ENCODE measurements around the gene TGM2. TPM values are rescaled to one million over a fixed set of nuclear protein-coding genes. Genes with fewer than 3 reads are reported as not detected.

TGM2 gene
- total RNA-seq, 4 donors from 2014 or later: 72.0 to 200 (median 73.4) TPM

DNA sequence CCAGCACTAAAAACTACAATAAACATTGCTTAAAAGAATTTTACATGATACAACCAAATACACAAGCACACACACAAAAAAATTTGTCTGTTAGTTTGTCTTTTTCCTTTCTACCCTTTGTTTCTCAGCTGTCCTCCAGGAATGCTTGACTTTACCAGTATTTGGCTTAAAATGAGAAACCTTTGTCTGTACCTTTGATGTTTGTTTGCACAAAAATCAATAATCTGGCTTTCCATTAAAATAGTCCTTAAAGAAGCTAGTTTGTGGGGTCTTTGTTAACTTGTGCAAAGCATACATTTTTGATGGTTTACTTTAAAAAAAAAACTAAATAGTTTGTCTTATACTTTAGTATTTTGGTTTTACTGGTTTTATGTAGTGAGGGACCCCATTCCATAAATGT, 82.2 kb downstream of the TGM2 start:
- TF ChIP-seq, protein P1, sequence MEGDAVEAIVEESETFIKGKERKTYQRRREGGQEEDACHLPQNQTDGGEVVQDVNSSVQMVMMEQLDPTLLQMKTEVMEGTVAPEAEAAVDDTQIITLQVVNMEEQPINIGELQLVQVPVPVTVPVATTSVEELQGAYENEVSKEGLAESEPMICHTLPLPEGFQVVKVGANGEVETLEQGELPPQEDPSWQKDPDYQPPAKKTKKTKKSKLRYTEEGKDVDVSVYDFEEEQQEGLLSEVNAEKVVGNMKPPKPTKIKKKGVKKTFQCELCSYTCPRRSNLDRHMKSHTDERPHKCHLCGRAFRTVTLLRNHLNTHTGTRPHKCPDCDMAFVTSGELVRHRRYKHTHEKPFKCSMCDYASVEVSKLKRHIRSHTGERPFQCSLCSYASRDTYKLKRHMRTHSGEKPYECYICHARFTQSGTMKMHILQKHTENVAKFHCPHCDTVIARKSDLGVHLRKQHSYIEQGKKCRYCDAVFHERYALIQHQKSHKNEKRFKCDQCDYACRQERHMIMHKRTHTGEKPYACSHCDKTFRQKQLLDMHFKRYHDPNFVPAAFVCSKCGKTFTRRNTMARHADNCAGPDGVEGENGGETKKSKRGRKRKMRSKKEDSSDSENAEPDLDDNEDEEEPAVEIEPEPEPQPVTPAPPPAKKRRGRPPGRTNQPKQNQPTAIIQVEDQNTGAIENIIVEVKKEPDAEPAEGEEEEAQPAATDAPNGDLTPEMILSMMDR (IDR thresholded peaks at IDR 0.05): no peak
- ATAC-seq (ENCODE audit: low FRiP score) (no peak), DNase-seq (ENCODE audit: low spot score) (no peak)

DNA sequence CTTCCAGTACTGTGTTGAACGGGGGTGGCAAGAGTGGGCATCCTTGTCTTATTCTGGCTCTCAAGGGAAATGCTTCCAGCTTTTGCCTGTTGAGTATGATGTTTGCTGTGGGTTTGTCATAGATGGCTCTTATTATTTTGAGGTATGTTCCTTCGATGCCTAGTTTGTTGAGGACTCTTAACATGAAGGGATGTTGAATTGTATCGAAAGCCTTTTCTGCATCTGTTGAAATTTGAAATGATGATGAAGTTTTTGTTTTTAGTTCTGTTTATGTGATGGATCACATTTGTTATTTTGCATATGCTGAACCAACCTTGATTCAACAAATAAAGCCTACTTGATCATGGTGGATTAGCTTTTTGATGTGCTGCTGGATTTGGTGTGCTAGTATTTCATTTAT, 83.5 kb downstream of the TGM2 start:
- TF ChIP-seq, protein P1 (IDR thresholded peaks at IDR 0.05): no peak
- no peak for DNase-seq (ENCODE audit: low spot score)
- ATAC-seq (ENCODE audit: low FRiP score): no peak

DNA sequence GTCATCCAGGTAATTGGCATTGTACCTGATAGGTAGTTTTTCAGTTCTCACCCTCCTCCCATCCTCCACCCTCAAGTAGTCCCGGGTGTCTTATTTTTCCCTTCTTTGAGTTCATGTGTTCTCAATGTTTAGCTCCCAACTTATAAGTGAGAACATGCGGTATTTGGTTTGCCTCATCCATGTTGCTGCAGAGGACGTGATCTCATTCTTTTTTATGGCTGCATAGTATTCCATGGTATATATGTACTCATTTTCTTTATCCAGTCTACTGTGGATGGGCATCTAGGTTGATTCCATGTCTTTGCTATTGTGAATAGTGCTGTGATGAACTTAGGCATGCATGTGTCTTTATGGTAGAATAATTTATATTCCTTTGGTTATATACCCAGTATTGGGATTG, 85.7 kb downstream of the TGM2 start:
- TF ChIP-seq, protein P1 (IDR thresholded peaks at IDR 0.05): no peak
- ATAC-seq (ENCODE audit: low FRiP score): no peak
- no peak for DNase-seq (ENCODE audit: low spot score)

DNA sequence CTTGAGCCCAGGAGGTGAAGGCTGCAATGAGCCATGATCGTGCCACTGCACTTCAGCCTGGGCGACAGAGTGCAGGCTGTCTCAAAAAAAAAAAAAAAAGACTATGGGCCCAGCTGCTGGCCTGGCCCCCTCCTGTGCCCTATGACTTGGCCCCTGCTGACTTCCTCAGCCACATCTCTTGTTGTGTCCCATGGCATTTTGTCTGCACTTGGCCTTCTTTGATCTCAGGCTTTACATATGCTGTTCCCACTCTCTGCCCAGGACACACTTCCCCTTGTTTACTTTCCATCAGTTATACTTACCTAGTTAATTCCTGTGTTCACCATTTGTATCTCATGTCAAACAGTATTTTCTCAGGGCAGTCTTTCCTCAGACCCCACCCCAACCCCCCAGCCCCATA, 87.0 kb downstream of the TGM2 start:
- TF ChIP-seq, protein P1 (IDR thresholded peaks at IDR 0.05): no peak
- ATAC-seq (ENCODE audit: low FRiP score): no peak
- DNase-seq (ENCODE audit: low spot score): no peak

Small RNA genes within 50 kb of the gene (small RNA-seq; reads per million reads assigned to genes)
- gene RN7SL237P: not detected

Other genes with a start within 250 kb of the TGM2 start
- gene TTI1, start 131.8 kb downstream of the TGM2 start, total RNA-seq: 10 to 100 TPM; 10.6 to 29.3 (median 15.0) TPM
- 10 to 100 TPM; 24.1 to 33.5 (median 28.2) TPM for gene RPRD1B, start 131.5 kb downstream of the TGM2 start, total RNA-seq
- 1 to 10 TPM in 3 of 4 donors, under 1 TPM in 1; 0.24 to 9.9 (median 1.6) TPM for gene KIAA1755, start 95.5 kb upstream of the TGM2 start, total RNA-seq
- under 1 TPM in 2 of 4 donors, not detected in 2; 0.63 to 0.74 TPM for gene BPI, start 138.9 kb upstream of the TGM2 start, total RNA-seq
- gene LBP, start 181.2 kb upstream of the TGM2 start, total RNA-seq: 10 to 100 TPM in 2 of 4 donors, 1 to 10 TPM in 1, under 1 TPM in 1; 0.95 to 59.9 (median 7.0) TPM